Neuronal stem cell (in vitro differentiated cells): ENCODE measurements around the gene EYS.

Source experiments
- DNase-seq: peaks from one replicate; pipeline ENCODE4 v3.0.0-alpha.2; 2013; ENCODE audit warnings: low spot score
- H2AFZ ChIP-seq: one replicate; pipeline ENCODE4 v1.6.1; 2013; ENCODE audit warnings: mild to moderate bottlenecking, low read length, inconsistent platforms
- H2AK5ac ChIP-seq: 2 replicates; pipeline ENCODE4 v1.6.1; 2013; ENCODE audit warnings: low read depth, mild to moderate bottlenecking, inconsistent platforms, low read length, moderate library complexity, mixed read lengths
- H2BK120ac ChIP-seq: 2 replicates; pipeline ENCODE4 v1.6.1; 2013; ENCODE audit warnings: low read depth, mild to moderate bottlenecking, inconsistent platforms, low read length, moderate library complexity, mixed read lengths
- H2BK12ac ChIP-seq: one replicate; pipeline ENCODE4 v1.6.1; 2013; ENCODE audit warnings: low read length, inconsistent platforms
- H2BK15ac ChIP-seq: 2 replicates; pipeline ENCODE4 v1.6.1; 2013; ENCODE audit warnings: mild to moderate bottlenecking, low read length, inconsistent platforms, mixed read lengths
- H2BK5ac ChIP-seq: one replicate; pipeline ENCODE4 v1.6.1; 2013; ENCODE audit warnings: inconsistent platforms, mild to moderate bottlenecking, low read length, moderate library complexity
- H3K14ac ChIP-seq: one replicate; pipeline ENCODE4 v1.6.1; 2013; ENCODE audit warnings: low read length, inconsistent platforms
- H3K18ac ChIP-seq: 2 replicates; pipeline ENCODE4 v1.6.1; 2013; ENCODE audit warnings: low read length, inconsistent platforms
- H3K23ac ChIP-seq: 2 replicates; pipeline ENCODE4 v1.6.1; 2013; ENCODE audit warnings: low read depth, mild to moderate bottlenecking, mixed read lengths, low read length, inconsistent platforms; ENCODE audit not compliant: poor library complexity
- H3K27ac ChIP-seq: replicated peaks from 3 replicates; pipeline ENCODE4 v1.5.1; 2013; ENCODE audit warnings: low read length, inconsistent platforms
- H3K27me3 ChIP-seq, 3 experiments: 2 replicates each; pipeline ENCODE4 v1.6.1; 2013; ENCODE audit warnings: low read length in 3 of 3, mild to moderate bottlenecking in 2 of 3, inconsistent platforms in 1 of 3, low read depth in 1 of 3, mixed read lengths in 1 of 3, moderate library complexity in 1 of 3; ENCODE audit not compliant: control insufficient read depth in 3 of 3, insufficient read depth in 3 of 3
- H3K36me3 ChIP-seq, 2 donors: replicated peaks in 1 of 2; 2 replicates each; pipeline ENCODE4 v1.6.1; 2013; ENCODE audit warnings: low read length in 2 of 2; ENCODE audit not compliant: control insufficient read depth in 2 of 2, insufficient read depth in 2 of 2
- H3K4ac ChIP-seq: 2 replicates; pipeline ENCODE4 v1.6.1; 2013; ENCODE audit warnings: inconsistent platforms, mild to moderate bottlenecking, low read length, moderate library complexity
- H3K4me1 ChIP-seq, 2 donors: 1 replicate in 1 of 2; 2 replicates in 1 of 2; pipeline ENCODE4 v1.6.1; 2013; ENCODE audit warnings: low read length in 2 of 2, low read depth in 1 of 2; ENCODE audit not compliant: control insufficient read depth in 2 of 2, insufficient read depth in 1 of 2
- H3K4me2 ChIP-seq: one replicate; pipeline ENCODE4 v1.6.1; 2013; ENCODE audit warnings: mild to moderate bottlenecking, low read length, inconsistent platforms; ENCODE audit not compliant: insufficient read depth, poor library complexity, severe bottlenecking
- H3K4me3 ChIP-seq, 2 donors: 2 replicates each; pipeline ENCODE4 v1.5.1; 2013; ENCODE audit warnings: low read length in 2 of 2, mild to moderate bottlenecking in 2 of 2, inconsistent platforms in 1 of 2, moderate library complexity in 1 of 2
- H3K79me1 ChIP-seq: one replicate; pipeline ENCODE4 v1.6.1; 2013; ENCODE audit warnings: low read depth, mild to moderate bottlenecking, inconsistent platforms, low read length, moderate library complexity
- H3K9ac ChIP-seq: one replicate; pipeline ENCODE4 v1.6.1; 2013; ENCODE audit warnings: mild to moderate bottlenecking, low read depth, low read length, inconsistent platforms; ENCODE audit not compliant: poor library complexity
- H3K9me3 ChIP-seq, 2 donors: replicated peaks in 1 of 2; 2 replicates each; pipeline versions ENCODE3 to v1.6.1; 2013; ENCODE audit warnings: low read length in 2 of 2, mild to moderate bottlenecking in 2 of 2, inconsistent platforms in 1 of 2, low read depth in 1 of 2, mixed read lengths in 1 of 2, moderate library complexity in 1 of 2; ENCODE audit not compliant: control insufficient read depth in 2 of 2, insufficient read depth in 1 of 2
- H4K8ac ChIP-seq: one replicate; pipeline ENCODE4 v1.6.1; 2013; ENCODE audit warnings: low read depth, mild to moderate bottlenecking, inconsistent platforms, low read length, moderate library complexity
- H4K91ac ChIP-seq: one replicate; pipeline ENCODE4 v1.6.1; 2013; ENCODE audit warnings: low read length, low read depth, mild to moderate bottlenecking, inconsistent platforms; ENCODE audit not compliant: poor library complexity
- WGBS, 2 donors: extraction: QIAGEN DNeasy Blood & Tissue Kit; methylation state at CpG; one replicate each; pipeline ENCODE4 v1.1.7; 2013; ENCODE audit warnings: missing lambda C conversion rate in 2 of 2, mixed read lengths in 1 of 2; ENCODE audit not compliant: insufficient read length in 2 of 2, insufficient replicate concordance in 1 of 2; ENCODE audit errors: extremely low coverage in 2 of 2; 5-methylcytosine and 5-hydroxymethylcytosine counted together

EYS gene

DNA sequence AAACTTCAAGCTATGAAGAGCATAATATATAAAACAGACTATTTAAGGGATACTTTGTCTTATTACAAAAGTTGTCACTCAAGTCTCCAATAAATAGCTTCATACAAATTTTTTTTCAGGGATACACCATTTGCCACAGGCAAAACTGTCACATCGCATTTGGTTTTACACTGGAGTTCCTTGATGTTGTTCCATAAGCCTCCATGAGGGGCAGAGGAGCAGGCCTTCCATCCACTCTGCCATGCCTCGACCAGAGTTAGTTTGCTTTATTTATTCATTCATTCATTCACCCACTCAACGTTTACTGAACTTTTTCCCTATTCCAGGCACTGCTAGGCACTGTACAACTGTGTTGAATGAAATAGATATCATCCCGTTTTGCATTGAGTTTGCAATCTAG, 1824.8 kb downstream of the EYS start:
- H2BK120ac ChIP-seq, result no peak overlapping the region
- no peak overlapping the region for H2AFZ ChIP-seq
- H3K23ac ChIP-seq, result no peak overlapping the region
- H2BK15ac ChIP-seq, result no peak overlapping the region
- no peak overlapping the region for H2BK12ac ChIP-seq
- no peak overlapping the region for H3K18ac ChIP-seq
- no peaks in the 10 kb centered on the region for H3K79me1 ChIP-seq
- no peak overlapping the region for H3K14ac ChIP-seq
- no peak overlapping the region for H4K8ac ChIP-seq
- peaks cover 2 to 4% of the 10 kb centered on the region in 2 donors for H3K9me3 ChIP-seq
- no peaks in the 10 kb centered on the region for H3K36me3 ChIP-seq
- H2BK5ac ChIP-seq, result no peak overlapping the region
- no peaks in the 10 kb centered on the region for H3K27me3 ChIP-seq
- H3K4me3 ChIP-seq, result no peak overlapping the region
- H2AK5ac ChIP-seq, result no peak overlapping the region
- H4K91ac ChIP-seq, result no peak overlapping the region
- no peaks in the 10 kb centered on the region for H3K4me1 ChIP-seq
- H3K4ac ChIP-seq, result no peak overlapping the region
- WGBS, 2 donors, result no CpG with 5 or more reads among the region's 4 CpGs
- no peak overlapping the region for H3K4me2 ChIP-seq
- H3K27ac ChIP-seq, result no peak overlapping the region
- H3K9ac ChIP-seq, result no peak overlapping the region
- no peak for DNase-seq

- H4K8ac ChIP-seq, result no peak overlapping the region
- no peak overlapping the region for H3K23ac ChIP-seq
- no peak overlapping the region for H3K4me2 ChIP-seq
- no peak overlapping the region for H3K18ac ChIP-seq
- H3K9me3 ChIP-seq, result peaks cover 2 to 4% of the 10 kb centered on the region in 2 donors
- H2AK5ac ChIP-seq, result no peak overlapping the region
- no peak overlapping the region for H2AFZ ChIP-seq
- H2BK5ac ChIP-seq, result no peak overlapping the region
- DNase-seq, result no peak
- no peak overlapping the region for H2BK120ac ChIP-seq
- H3K4me1 ChIP-seq, result no peaks in the 10 kb centered on the region
- no peaks in the 10 kb centered on the region for H3K36me3 ChIP-seq
- H3K9ac ChIP-seq, result no peak overlapping the region
- H3K4ac ChIP-seq, result no peak overlapping the region
- no peak overlapping the region for H3K27ac ChIP-seq
- no peak overlapping the region for H3K14ac ChIP-seq
- no peak overlapping the region for H3K4me3 ChIP-seq
- H2BK12ac ChIP-seq, result no peak overlapping the region
- H3K79me1 ChIP-seq, result no peaks in the 10 kb centered on the region
- H3K27me3 ChIP-seq, result no peaks in the 10 kb centered on the region
- H4K91ac ChIP-seq, result no peak overlapping the region
- no peak overlapping the region for H2BK15ac ChIP-seq
- WGBS, 2 donors, result no CpG with 5 or more reads among the region's 1 CpG
These were observed 1825.2 kb downstream of the EYS start for GRCh38 chr6:63881791-63882190.

- Histone ChIP-seq H3K9ac (no peak overlapping the region), H2AFZ (no peak overlapping the region), H2BK12ac (no peak overlapping the region), H2BK5ac (no peak overlapping the region), H3K23ac (no peak overlapping the region), H3K14ac (no peak overlapping the region), H3K4me3 (peak overlapping the region in 1 of 2 donors; percentile 58), H3K4ac (no peak overlapping the region), H3K36me3 (no peaks in the 10 kb centered on the region), H3K4me2 (no peak overlapping the region), H3K27ac (no peak overlapping the region), H2AK5ac (no peak overlapping the region), H3K4me1 (no peaks in the 10 kb centered on the region), H4K91ac (no peak overlapping the region), H2BK120ac (no peak overlapping the region), H3K79me1 (no peaks in the 10 kb centered on the region), H2BK15ac (no peak overlapping the region), H3K27me3 (no peaks in the 10 kb centered on the region), H4K8ac (no peak overlapping the region), H3K18ac (no peak overlapping the region), H3K9me3 (no peaks in the 10 kb centered on the region)
- no peak for DNase-seq
- no CpG with 5 or more reads among the region's 4 CpGs for WGBS, 2 donors
These were observed 1834.8 kb downstream of the EYS start for GRCh38 chr6:63872233-63872632.

- Histone ChIP-seq H4K8ac (no peak overlapping the region), H2BK120ac (no peak overlapping the region), H3K4me3 (no peak overlapping the region), H4K91ac (no peak overlapping the region), H3K4me2 (no peak overlapping the region), H3K14ac (no peak overlapping the region), H3K4me1 (peaks cover 0 to 2% of the 10 kb centered on the region in 2 donors), H2AK5ac (no peak overlapping the region), H3K4ac (no peak overlapping the region), H2AFZ (no peak overlapping the region), H3K27me3 (no peaks in the 10 kb centered on the region), H2BK12ac (no peak overlapping the region), H3K9me3 (no peaks in the 10 kb centered on the region), H3K36me3 (no peaks in the 10 kb centered on the region), H3K18ac (no peak overlapping the region), H3K9ac (no peak overlapping the region), H2BK5ac (no peak overlapping the region), H3K79me1 (no peaks in the 10 kb centered on the region), H3K23ac (no peak overlapping the region), H3K27ac (no peak overlapping the region), H2BK15ac (no peak overlapping the region)
- DNase-seq, result no peak
- WGBS, 2 donors, result no CpG with 5 or more reads among the region's 3 CpGs
These were observed 1838.7 kb downstream of the EYS start for GRCh38 chr6:63868351-63868750.
